Heart left ventricle (tissue), 13 donors: ENCODE results near the gene KREMEN2.

ENCODE experiments used
- POLR2A ChIP-seq, 2 donors: fragments of 450-650 bp; IDR thresholded peaks; one replicate each; pipeline ENCODE4 v1.6.1; 2017; ENCODE audit warnings: antibody characterized with exemption in 2 of 2, mild to moderate bottlenecking in 2 of 2, moderate library complexity in 2 of 2
- TF ChIP-seq, protein P1 (sequence below), 12 donors: fragments of 200-600 bp; sonication (generic) in 4 of 12; IDR thresholded peaks; one replicate each; pipeline versions ENCODE4 v1.5.0 to v1.8.0; 2018 to 2022; ENCODE audit warnings: antibody characterized with exemption in 12 of 12, mild to moderate bottlenecking in 5 of 12
- donor health status: ischemic (EF 13 %, LVEDD 7.1; RV severe dilation, severe dysfunction).
- donor health status: DM: no; HTN: yes; CAD: no.
- donor health status: DM: no; HTN: no; CAD: no.
- donor health status: ischemic (EF 25% LVEDD 6.9; RV normal size, moderate dysfunction).
- donor health status: ischemic (EF 25% LVEDD 5.7; RV mildly dilated, moderate dysfunction).
- donor health status: ischemic (EF 35%, LVEDD 5.7; RV mildly dilated, moderate dysfunction).
- donor health status: nonischemic (EF 11% LVEDD 7.7; RV severe dilation, severe dysfunction).
- donor health status: DM: yes; HTN: yes; CAD: no.
- donor health status: PGD.
- donor health status: ischemic (EF 29% LVEDD 5.4; RV normal size, mild dysfunction).
- donor health status: nonischemic (EF 23%, LVEDD 6.1; RV moderate dilation, normal function).

DNA sequence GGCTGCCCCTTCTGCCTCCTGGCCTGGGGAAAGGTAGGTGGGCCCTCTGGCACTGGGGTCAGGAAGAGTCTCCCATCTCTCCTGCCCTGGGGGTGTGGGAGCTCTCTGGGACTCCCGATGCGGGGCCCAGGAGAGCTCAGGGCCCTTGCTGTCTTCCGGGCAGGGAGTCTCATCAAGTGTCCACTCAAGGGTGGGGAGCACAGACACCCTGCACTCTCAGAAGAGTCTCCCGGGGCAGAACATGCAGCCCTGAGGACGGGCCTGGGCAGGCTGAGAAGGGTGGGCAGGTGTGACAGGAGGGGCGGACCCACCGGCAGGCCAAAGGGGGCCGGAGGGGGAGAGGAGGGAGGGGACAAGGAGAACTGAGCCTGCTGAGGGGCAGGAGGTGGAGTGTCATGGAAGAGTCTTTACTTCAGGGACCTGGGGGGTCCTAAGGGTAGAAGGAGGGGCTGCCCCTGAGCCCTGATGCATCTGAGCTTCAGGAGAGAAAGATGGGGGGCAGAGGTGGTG is 24.6 kb downstream of the KREMEN2 start:
- TF ChIP-seq, protein P1, sequence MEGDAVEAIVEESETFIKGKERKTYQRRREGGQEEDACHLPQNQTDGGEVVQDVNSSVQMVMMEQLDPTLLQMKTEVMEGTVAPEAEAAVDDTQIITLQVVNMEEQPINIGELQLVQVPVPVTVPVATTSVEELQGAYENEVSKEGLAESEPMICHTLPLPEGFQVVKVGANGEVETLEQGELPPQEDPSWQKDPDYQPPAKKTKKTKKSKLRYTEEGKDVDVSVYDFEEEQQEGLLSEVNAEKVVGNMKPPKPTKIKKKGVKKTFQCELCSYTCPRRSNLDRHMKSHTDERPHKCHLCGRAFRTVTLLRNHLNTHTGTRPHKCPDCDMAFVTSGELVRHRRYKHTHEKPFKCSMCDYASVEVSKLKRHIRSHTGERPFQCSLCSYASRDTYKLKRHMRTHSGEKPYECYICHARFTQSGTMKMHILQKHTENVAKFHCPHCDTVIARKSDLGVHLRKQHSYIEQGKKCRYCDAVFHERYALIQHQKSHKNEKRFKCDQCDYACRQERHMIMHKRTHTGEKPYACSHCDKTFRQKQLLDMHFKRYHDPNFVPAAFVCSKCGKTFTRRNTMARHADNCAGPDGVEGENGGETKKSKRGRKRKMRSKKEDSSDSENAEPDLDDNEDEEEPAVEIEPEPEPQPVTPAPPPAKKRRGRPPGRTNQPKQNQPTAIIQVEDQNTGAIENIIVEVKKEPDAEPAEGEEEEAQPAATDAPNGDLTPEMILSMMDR (IDR thresholded peaks at IDR 0.05) = no peak
- no peak for TF ChIP-seq POLR2A (IDR thresholded peaks at IDR 0.05)
